Stomach (tissue), 9 donors: ENCODE measurements around the gene CNTN4. TPM values are rescaled to one million over a fixed set of nuclear protein-coding genes. Genes with fewer than 3 reads are reported as not detected.

Experiments
- DNase-seq, 2 donors: peaks; one replicate each; pipeline versions ENCODE4 v3.0.0 to v3.0.0-alpha.2; 2013 to 2019
- H3K27ac ChIP-seq, 5 donors: fragments of 200-600 bp in 4 of 5; sonication (generic) in 4 of 5; one replicate each; pipeline ENCODE4 v1.5.1; 2013 to 2019; ENCODE audit warnings: mild to moderate bottlenecking in 1 of 5, moderate library complexity in 1 of 5
- H3K27me3 ChIP-seq, 3 donors: fragments of 200-600 bp; sonication (generic); one replicate each; pipeline ENCODE4 v1.5.1; 2017 to 2019; ENCODE audit warnings: mixed run types in 1 of 3
- H3K36me3 ChIP-seq, 4 donors: fragments of 200-600 bp; sonication (generic); 1 replicate in 3 of 4; 2 replicates in 1 of 4; pipeline ENCODE4 v1.5.1; 2016 to 2019
- H3K4me1 ChIP-seq, 4 donors: fragments of 200-600 bp; sonication (generic); one replicate each; pipeline ENCODE4 v1.5.1; 2016 to 2019
- H3K4me3 ChIP-seq, 4 donors: fragments of 200-600 bp; sonication (generic) in 3 of 4; one replicate each; pipeline ENCODE4 v1.5.1; 2016 to 2019; ENCODE audit warnings: mild to moderate bottlenecking in 1 of 4
- H3K9me3 ChIP-seq, 4 donors: fragments of 200-600 bp; sonication (generic); one replicate each; pipeline ENCODE4 v1.5.1; 2016 to 2019
- CTCF ChIP-seq, 7 experiments: fragments of 450-650 bp in 4 of 7; fragments of 200-600 bp in 3 of 7; sonication (generic) in 3 of 7; IDR thresholded peaks; one replicate each; pipeline ENCODE4 v1.5.1; 2016 to 2019; ENCODE audit warnings: antibody characterized with exemption in 7 of 7, control low read depth in 2 of 7, mild to moderate bottlenecking in 1 of 7
- EP300 ChIP-seq: sonication (generic); formaldehyde crosslinking; IDR thresholded peaks from one replicate; pipeline ENCODE4 v1.6.1; 2017; ENCODE audit warnings: antibody characterized with exemption
- POLR2A ChIP-seq, 4 donors: fragments of 450-650 bp; IDR thresholded peaks; one replicate each; pipeline ENCODE4 v1.6.1; 2016; ENCODE audit warnings: antibody characterized with exemption in 4 of 4, control low read depth in 2 of 4, mild to moderate bottlenecking in 1 of 4, moderate library complexity in 1 of 4
- POLR2AphosphoS5 ChIP-seq, 3 donors: sonication (generic); formaldehyde crosslinking; IDR thresholded peaks; one replicate each; pipeline ENCODE4 v1.6.1; 2016; ENCODE audit warnings: antibody characterized with exemption in 3 of 3
- WGBS, 5 donors: extraction: QIAGEN DNeasy Blood & Tissue Kit in 3 of 5; methylation state at CpG; one replicate each; pipeline versions ENCODE4 v1.1.5 to v1.1.7; 2013 to 2018; 5-methylcytosine and 5-hydroxymethylcytosine counted together
- intact Hi-C: fragments of 100-400 bp; cut with DNase I; formaldehyde crosslinking; loops from one replicate; pipeline ENCODE4 v1.15.1; 2023; ENCODE audit warnings: low total_unique reads
- polyA plus RNA-seq, 3 donors: library from polyadenylated mRNA; stranded (reverse); fragments of 200-250 nt; gene quantifications; one replicate each; pipeline ENCODE4 v1.2.3, GENCODE V29; 2013
- total RNA-seq, 5 donors: library from RNA; depleted of rRNA; stranded (reverse); fragments of >200 nt; gene quantifications; one replicate each; pipeline versions ENCODE4 v1.1.0 to v1.2.3, GENCODE V29; 2014 to 2016
- donor health status: healthy with polysubstance abuse.
- donor health status: Bipolar disorder and iron deficiency.
- donor health status: healthy.

Gene CNTN4
- total and polyA plus RNA-seq, 8 donors: 0.45 to 97.0 (median 5.6) TPM

- Histone ChIP-seq H3K9me3 (no peaks in the 10 kb centered on the region), H3K36me3 (no peaks in the 10 kb centered on the region), H3K4me3 (no peak overlapping the region), H3K27me3 (no peaks in the 10 kb centered on the region), H3K27ac (no peak overlapping the region), H3K4me1 (no peaks in the 10 kb centered on the region)
- no peak for DNase-seq
- TF ChIP-seq POLR2A (IDR thresholded peaks at IDR 0.05): no peak
- no peak for TF ChIP-seq EP300
- no peak for TF ChIP-seq CTCF (IDR thresholded peaks at IDR 0.05)
- TF ChIP-seq POLR2AphosphoS5 (IDR thresholded peaks at IDR 0.05): no peak
- 19 to 57% (median 38%) methylated on average over 1 of the region's 1 CpG for WGBS, 5 donors
- intact Hi-C loops: no loop called here
Measured at GRCh38 chr3:2655229-2655701, 556.6 kb downstream of the CNTN4 start.

GRCh38 chr3:2656806-2657777, 558.4 kb downstream of the CNTN4 start:
- WGBS, 5 donors: 46 to 70% (median 66%) methylated on average over 10 of the region's 10 CpGs
- no peak overlapping the region for H3K27ac ChIP-seq
- no peaks in the 10 kb centered on the region for H3K36me3 ChIP-seq
- no peak overlapping the region for H3K4me3 ChIP-seq
- TF ChIP-seq CTCF (IDR thresholded peaks at IDR 0.05) (no peak), POLR2A (IDR thresholded peaks at IDR 0.05) (no peak), POLR2AphosphoS5 (IDR thresholded peaks at IDR 0.05) (no peak), EP300 (no peak)
- intact Hi-C loops: no loop called here
- no peaks in the 10 kb centered on the region for H3K4me1 ChIP-seq
- no peaks in the 10 kb centered on the region for H3K9me3 ChIP-seq
- no peaks in the 10 kb centered on the region for H3K27me3 ChIP-seq
- DNase-seq: peak in 1 of 2 donors; percentile 48

GRCh38 chr3:2657971-2658370, 559.3 kb downstream of the CNTN4 start:
- Histone ChIP-seq H3K4me1 (no peaks in the 10 kb centered on the region), H3K9me3 (no peaks in the 10 kb centered on the region), H3K27ac (no peak overlapping the region), H3K4me3 (no peak overlapping the region), H3K27me3 (no peaks in the 10 kb centered on the region), H3K36me3 (no peaks in the 10 kb centered on the region)
- TF ChIP-seq EP300: no peak
- TF ChIP-seq POLR2A (IDR thresholded peaks at IDR 0.05): no peak
- TF ChIP-seq POLR2AphosphoS5 (IDR thresholded peaks at IDR 0.05): no peak
- TF ChIP-seq CTCF (IDR thresholded peaks at IDR 0.05): no peak
- 72 to 84% (median 77%) methylated on average over 6 of the region's 6 CpGs for WGBS, 5 donors
- DNase-seq: no peak
- intact Hi-C loops: no loop called here

GRCh38 chr3:2659896-2660295, 561.2 kb downstream of the CNTN4 start:
- no peaks in the 10 kb centered on the region for H3K27me3 ChIP-seq
- H3K9me3 ChIP-seq: no peaks in the 10 kb centered on the region
- no peak overlapping the region for H3K4me3 ChIP-seq
- no peak overlapping the region for H3K27ac ChIP-seq
- no peaks in the 10 kb centered on the region for H3K4me1 ChIP-seq
- DNase-seq: no peak
- WGBS, 5 donors: 33 to 67% (median 59%) methylated on average over 3 of the region's 3 CpGs
- no peaks in the 10 kb centered on the region for H3K36me3 ChIP-seq
- intact Hi-C loops: no loop called here
- TF ChIP-seq POLR2A (IDR thresholded peaks at IDR 0.05): no peak
- TF ChIP-seq POLR2AphosphoS5 (IDR thresholded peaks at IDR 0.05): no peak
- TF ChIP-seq EP300: no peak
- TF ChIP-seq CTCF (IDR thresholded peaks at IDR 0.05): no peak
